Karpas-422 (cell line): Measurements from ENCODE around the gene INTS2. TPM values are rescaled to one million over a fixed set of nuclear protein-coding genes. Genes with fewer than 3 reads are reported as not detected.
"Not testable (repeated sequence)": the region's sequence is repeated elsewhere in the genome, so short reads cannot be mapped to it uniquely, and the experiment has no call there.

Experiments
- DNase-seq: peaks from one replicate; pipeline ENCODE4 v3.0.0-alpha.2; 2015
- H2AFZ ChIP-seq: fragments of 200-600 bp; sonication (generic); 2 replicates; pipeline ENCODE4 v1.6.1; 2014; ENCODE audit warnings: antibody characterized with exemption, low read length, mixed read lengths
- H3K27ac ChIP-seq: fragments of 200-600 bp; sonication (generic); 2 replicates; pipeline ENCODE4 v1.5.1; 2014; ENCODE audit warnings: mild to moderate bottlenecking, low read length, moderate library complexity
- H3K27me3 ChIP-seq: fragments of 200-600 bp; sonication (generic); 2 replicates; pipeline ENCODE4 v1.6.1; 2014; ENCODE audit warnings: low read length, mixed read lengths
- H3K36me3 ChIP-seq: fragments of 200-600 bp; sonication (generic); 2 replicates; pipeline ENCODE4 v1.6.1; 2014; ENCODE audit warnings: low read length, mixed read lengths; ENCODE audit not compliant: insufficient read depth
- H3K4me1 ChIP-seq: fragments of 200-600 bp; sonication (generic); 2 replicates; pipeline ENCODE4 v1.6.1; 2014; ENCODE audit warnings: mild to moderate bottlenecking, low read length, mixed read lengths
- H3K4me2 ChIP-seq: fragments of 200-600 bp; sonication (generic); 2 replicates; pipeline ENCODE4 v1.6.1; 2014; ENCODE audit warnings: low read length, low read depth, mild to moderate bottlenecking; ENCODE audit not compliant: poor library complexity, severe bottlenecking
- H3K4me3 ChIP-seq: fragments of 200-600 bp; sonication (generic); 2 replicates; pipeline ENCODE4 v1.5.1; 2014; ENCODE audit warnings: mild to moderate bottlenecking, antibody characterized with exemption, low read length, mixed read lengths
- H3K79me2 ChIP-seq: fragments of 200-600 bp; sonication (generic); 2 replicates; pipeline ENCODE4 v1.6.1; 2014; ENCODE audit warnings: mild to moderate bottlenecking, low read length, mixed read lengths
- H3K9ac ChIP-seq: fragments of 200-600 bp; sonication (generic); 2 replicates; pipeline ENCODE4 v1.6.0; 2014; ENCODE audit warnings: low read length
- H3K9me2 ChIP-seq: fragments of 200-600 bp; sonication (generic), shearing (Covaris generic); replicated peaks from 2 replicates; pipeline ENCODE4 v1.6.0; 2014; ENCODE audit warnings: mild to moderate bottlenecking, low read length, moderate library complexity; ENCODE audit not compliant: insufficient read depth
- H3K9me3 ChIP-seq: fragments of 300-700, 200-600 bp; sonication (generic); 2 replicates; pipeline ENCODE4 v1.6.1; 2014; ENCODE audit warnings: low read length, mixed read lengths
- H4K20me1 ChIP-seq: fragments of 200-600 bp; sonication (generic); 2 replicates; pipeline ENCODE4 v1.6.1; 2014; ENCODE audit warnings: mild to moderate bottlenecking, antibody characterized with exemption, low read length, low read depth; ENCODE audit not compliant: insufficient read depth
- total RNA-seq: library from RNA; depleted of rRNA; stranded (reverse); fragments of >200 nt; shearing (Covaris generic); gene quantifications from 2 replicates; pipeline ENCODE4 v1.2.3, GENCODE V29; 2014; ENCODE audit warnings: low replicate concordance

The INTS2 gene
- total RNA-seq, 1 experiment from 2014 or later = 34.7 TPM

DNA sequence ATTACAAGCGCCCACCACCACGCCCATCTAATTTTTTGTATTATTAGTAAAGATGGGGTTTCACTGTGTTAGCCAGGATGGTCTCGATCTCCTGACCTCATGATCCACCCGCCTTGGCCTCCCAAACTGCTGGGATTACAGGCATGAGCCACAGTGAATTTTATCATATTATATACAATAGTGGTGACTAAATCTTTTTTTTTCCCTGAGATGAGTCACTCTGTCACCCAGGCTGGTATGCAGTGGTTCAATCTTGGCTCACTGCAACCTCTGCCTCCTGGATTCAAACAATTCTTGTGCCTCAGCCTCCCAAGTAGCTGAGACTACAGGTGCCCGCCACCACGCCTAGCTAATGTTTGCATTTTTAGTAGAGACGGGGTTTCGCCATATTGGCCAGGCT is 41.9 kb downstream of the INTS2 start:
- H3K9ac ChIP-seq, H2AFZ ChIP-seq, H3K4me2 ChIP-seq, DNase-seq, H3K4me3 ChIP-seq, H3K27me3 ChIP-seq, H3K9me2 ChIP-seq, H3K79me2 ChIP-seq, H3K9me3 ChIP-seq, H3K4me1 ChIP-seq, H4K20me1 ChIP-seq, H3K27ac ChIP-seq: not testable (repeated sequence)
- peaks cover 22% of the 10 kb centered on the region for H3K36me3 ChIP-seq

GRCh38 chr17:61884864-61885263 is 42.9 kb downstream of the INTS2 start:
- H3K27me3 ChIP-seq = no peaks in the 10 kb centered on the region
- no peak overlapping the region for H2AFZ ChIP-seq
- no peaks in the 10 kb centered on the region for H3K9me2 ChIP-seq
- peaks cover 21% of the 10 kb centered on the region for H3K36me3 ChIP-seq
- no peak overlapping the region for H3K9ac ChIP-seq
- H3K9me3 ChIP-seq = no peaks in the 10 kb centered on the region
- no peaks in the 10 kb centered on the region for H4K20me1 ChIP-seq
- H3K4me1 ChIP-seq = no peaks in the 10 kb centered on the region
- no peaks in the 10 kb centered on the region for H3K79me2 ChIP-seq
- H3K27ac ChIP-seq = no peak overlapping the region
- H3K4me3 ChIP-seq = no peak overlapping the region
- DNase-seq = no peak
- no peak overlapping the region for H3K4me2 ChIP-seq

- Histone ChIP-seq H3K9ac (no peak overlapping the region), H3K4me3 (no peak overlapping the region), H3K79me2 (no peaks in the 10 kb centered on the region), H3K9me2 (no peaks in the 10 kb centered on the region), H3K9me3 (no peaks in the 10 kb centered on the region), H3K27me3 (no peaks in the 10 kb centered on the region), H4K20me1 (no peaks in the 10 kb centered on the region), H3K36me3 (peaks cover 9% of the 10 kb centered on the region; the same call in 1 of the 2 replicates), H3K4me1 (peaks cover 20% of the 10 kb centered on the region), H3K4me2 (no peak overlapping the region), H3K27ac (no peak overlapping the region), H2AFZ (no peak overlapping the region)
- DNase-seq = no peak
These were observed 47.1 kb downstream of the INTS2 start for GRCh38 chr17:61880589-61881102.

DNA sequence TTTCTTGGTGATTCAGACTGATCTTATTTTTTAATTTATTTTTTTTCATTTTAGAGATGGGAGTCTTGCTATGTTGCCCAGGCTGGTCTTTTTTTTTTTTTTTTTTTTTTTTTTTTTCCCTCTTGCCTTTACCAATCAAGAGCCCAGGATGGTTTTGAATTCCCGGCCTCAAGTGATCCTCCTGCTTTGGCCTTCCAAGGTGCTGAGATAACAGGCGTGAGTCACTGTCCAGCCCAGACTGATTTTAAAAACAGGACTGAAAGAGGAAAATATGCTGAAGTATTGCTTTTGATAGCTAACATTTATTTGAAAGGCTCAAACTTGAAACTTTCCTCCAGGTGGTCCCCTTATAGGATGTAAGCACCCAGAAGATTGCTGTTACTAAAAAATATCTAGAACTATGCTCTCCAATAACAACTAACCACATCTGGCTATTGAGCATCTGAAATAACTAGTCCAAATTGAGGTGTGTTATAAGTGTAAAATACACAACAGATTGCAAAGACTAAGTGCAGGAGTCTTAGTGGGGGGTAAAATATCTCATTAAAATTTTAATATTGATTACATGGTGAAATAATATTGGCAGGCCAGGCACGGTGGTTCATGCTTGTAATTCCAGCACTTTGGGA is 48.7 kb downstream of the INTS2 start:
- H3K27me3 ChIP-seq = no peaks in the 10 kb centered on the region
- H3K4me1 ChIP-seq = peaks cover 32% of the 10 kb centered on the region
- H3K27ac ChIP-seq = no peak overlapping the region
- no peak overlapping the region for H3K9ac ChIP-seq
- peaks cover 3% of the 10 kb centered on the region; the same call in 1 of the 2 replicates for H3K79me2 ChIP-seq
- H3K36me3 ChIP-seq = peaks cover 13% of the 10 kb centered on the region; the same call in 1 of the 2 replicates
- no peak overlapping the region for H3K4me2 ChIP-seq
- no peaks in the 10 kb centered on the region for H3K9me2 ChIP-seq
- DNase-seq = no peak
- no peaks in the 10 kb centered on the region for H3K9me3 ChIP-seq
- H4K20me1 ChIP-seq = no peaks in the 10 kb centered on the region
- no peak overlapping the region for H2AFZ ChIP-seq
- H3K4me3 ChIP-seq = no peak overlapping the region

GRCh38 chr17:61878520-61878919 is 49.3 kb downstream of the INTS2 start:
- no peaks in the 10 kb centered on the region for H3K9me2 ChIP-seq
- no peak for DNase-seq
- H3K27me3 ChIP-seq = no peaks in the 10 kb centered on the region
- H2AFZ ChIP-seq = no peak overlapping the region
- no peaks in the 10 kb centered on the region for H4K20me1 ChIP-seq
- no peak overlapping the region for H3K4me2 ChIP-seq
- peaks cover 38% of the 10 kb centered on the region for H3K4me1 ChIP-seq
- peaks cover 4% of the 10 kb centered on the region; the same call in 1 of the 2 replicates for H3K79me2 ChIP-seq
- no peak overlapping the region for H3K27ac ChIP-seq
- no peak overlapping the region for H3K9ac ChIP-seq
- H3K4me3 ChIP-seq = no peak overlapping the region
- peaks cover 15% of the 10 kb centered on the region; the same call in 1 of the 2 replicates for H3K36me3 ChIP-seq
- H3K9me3 ChIP-seq = no peaks in the 10 kb centered on the region

- Histone ChIP-seq H3K4me3 (no peak overlapping the region), H3K9me3 (no peaks in the 10 kb centered on the region), H3K27me3 (no peaks in the 10 kb centered on the region), H3K4me1 (peaks cover 39% of the 10 kb centered on the region), H2AFZ (no peak overlapping the region), H4K20me1 (no peaks in the 10 kb centered on the region), H3K27ac (no peak overlapping the region), H3K79me2 (peaks cover 4% of the 10 kb centered on the region; the same call in 1 of the 2 replicates), H3K4me2 (no peak overlapping the region), H3K36me3 (peaks cover 14% of the 10 kb centered on the region; the same call in 1 of the 2 replicates), H3K9me2 (no peaks in the 10 kb centered on the region), H3K9ac (no peak overlapping the region)
- no peak for DNase-seq
These were observed 49.9 kb downstream of the INTS2 start for GRCh38 chr17:61877837-61878236.

GRCh38 chr17:61875804-61876203 is 52.0 kb downstream of the INTS2 start:
- H2AFZ ChIP-seq = no peak overlapping the region
- peak overlapping the region; percentile 6; the same call in 1 of the 2 replicates for H3K27ac ChIP-seq
- peak overlapping the region; percentile 42 for H3K4me2 ChIP-seq
- H3K9ac ChIP-seq = no peak overlapping the region
- H3K27me3 ChIP-seq = no peaks in the 10 kb centered on the region
- DNase-seq = no peak
- peaks cover 39% of the 10 kb centered on the region for H3K4me1 ChIP-seq
- H3K79me2 ChIP-seq = peaks cover 4% of the 10 kb centered on the region; the same call in 1 of the 2 replicates
- no peak overlapping the region for H3K4me3 ChIP-seq
- no peaks in the 10 kb centered on the region for H3K9me2 ChIP-seq
- H3K36me3 ChIP-seq = peaks cover 12% of the 10 kb centered on the region; the same call in 1 of the 2 replicates
- no peaks in the 10 kb centered on the region for H4K20me1 ChIP-seq
- no peaks in the 10 kb centered on the region for H3K9me3 ChIP-seq

DNA sequence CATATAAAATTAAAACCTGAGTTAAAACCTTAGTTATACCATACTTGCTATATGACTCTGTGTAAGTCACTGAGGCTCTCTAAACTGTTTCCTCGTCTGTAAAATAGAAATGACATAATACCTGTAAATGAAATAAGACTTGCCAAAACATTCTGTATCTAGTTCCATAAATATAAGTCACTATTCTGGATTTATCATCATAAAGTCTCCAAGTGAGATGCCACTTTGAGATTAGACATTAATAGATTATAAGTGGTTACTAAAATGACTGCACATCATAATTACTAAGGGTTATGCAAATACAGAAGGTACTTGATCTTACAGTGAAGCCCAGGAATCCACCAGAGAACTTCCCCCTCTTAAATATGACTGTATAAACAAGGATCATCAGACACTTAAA is 52.5 kb downstream of the INTS2 start:
- Histone ChIP-seq H3K27me3 (no peaks in the 10 kb centered on the region), H3K9me3 (no peaks in the 10 kb centered on the region), H4K20me1 (no peaks in the 10 kb centered on the region), H3K4me3 (no peak overlapping the region), H3K4me1 (peaks cover 39% of the 10 kb centered on the region), H3K9ac (no peak overlapping the region), H3K79me2 (peaks cover 4% of the 10 kb centered on the region; the same call in 1 of the 2 replicates), H3K9me2 (no peaks in the 10 kb centered on the region), H3K4me2 (peak overlapping the region; percentile 42), H3K27ac (peak overlapping the region; percentile 6; the same call in 1 of the 2 replicates), H3K36me3 (peaks cover 12% of the 10 kb centered on the region; the same call in 1 of the 2 replicates), H2AFZ (no peak overlapping the region)
- peak; percentile 60 for DNase-seq
